ENCODE data around the gene GET4.

GET4 gene

GRCh38 chr7:890868-891267 lies 14.5 kb downstream of the GET4 start:
- TF ChIP-seq POLR2AphosphoS5 (IDR thresholded peaks at IDR 0.05; ENCODE audit: low read depth, low read length) (no peak), SPI1 (IDR thresholded peaks at IDR 0.05; ENCODE audit: low read depth, low read length) (no peak), POU2F2 (IDR thresholded peaks at IDR 0.05; ENCODE audit: low read depth, low read length) (no peak)
- DNase-seq (ENCODE audit: insufficient read length, low spot score) (no peak), FAIRE-seq (no peak)

DNA sequence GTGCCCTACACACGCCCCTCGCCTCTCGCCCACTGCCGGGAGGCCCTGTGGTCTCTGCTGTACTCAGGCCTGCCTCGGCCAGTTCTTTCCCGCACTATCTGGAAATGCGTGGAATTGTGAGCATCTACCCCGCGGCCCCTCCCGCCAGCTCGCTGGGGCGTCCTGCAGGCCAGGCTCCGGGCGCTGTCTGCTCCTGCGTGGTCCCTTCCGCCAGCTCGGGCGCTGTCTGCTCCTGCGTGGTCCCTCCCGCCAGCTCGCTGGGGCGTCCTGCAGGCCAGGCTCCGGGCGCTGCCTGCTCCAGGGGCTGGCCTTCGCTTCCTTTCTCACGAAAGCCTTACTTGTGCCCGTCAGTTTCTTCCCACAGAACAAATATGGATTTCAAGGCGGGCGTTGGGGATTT lies 14.9 kb downstream of the GET4 start:
- FAIRE-seq (no peak), DNase-seq (ENCODE audit: insufficient read length, low spot score) (no peak)
- TF ChIP-seq POU2F2 (IDR thresholded peaks at IDR 0.05; ENCODE audit: low read depth, low read length), result no peak
- no peak for TF ChIP-seq POLR2A (IDR thresholded peaks at IDR 0.05; ENCODE audit: low read depth, low read length)
- TF ChIP-seq TAF1 (IDR thresholded peaks at IDR 0.05; ENCODE audit: low read depth, low read length), result no peak
- TF ChIP-seq SPI1 (IDR thresholded peaks at IDR 0.05; ENCODE audit: low read depth, low read length), result no peak
- TF ChIP-seq PAX5 (IDR thresholded peaks at IDR 0.05; ENCODE audit: insufficient read depth, low read length, severe bottlenecking), result no peak
- TF ChIP-seq POLR2AphosphoS5 (IDR thresholded peaks at IDR 0.05; ENCODE audit: low read depth, low read length), result no peak

GRCh38 chr7:891805-892204 lies 15.5 kb downstream of the GET4 start:
- no peak for TF ChIP-seq POU2F2 (IDR thresholded peaks at IDR 0.05; ENCODE audit: low read depth, low read length)
- no peak for TF ChIP-seq POLR2A (IDR thresholded peaks at IDR 0.05; ENCODE audit: low read depth, low read length)
- TF ChIP-seq PAX5 (IDR thresholded peaks at IDR 0.05; ENCODE audit: insufficient read depth, low read length, severe bottlenecking), result no peak
- TF ChIP-seq TAF1 (IDR thresholded peaks at IDR 0.05; ENCODE audit: low read depth, low read length), result no peak
- TF ChIP-seq POLR2AphosphoS5 (IDR thresholded peaks at IDR 0.05; ENCODE audit: low read depth, low read length), result no peak
- TF ChIP-seq SPI1 (IDR thresholded peaks at IDR 0.05; ENCODE audit: low read depth, low read length), result no peak
- DNase-seq (ENCODE audit: insufficient read length, low spot score) (no peak), FAIRE-seq (no peak)

GRCh38 chr7:892648-893593 lies 16.6 kb downstream of the GET4 start:
- TF ChIP-seq SPI1 (IDR thresholded peaks at IDR 0.05; ENCODE audit: low read depth, low read length), result no peak
- no peak for TF ChIP-seq POLR2AphosphoS5 (IDR thresholded peaks at IDR 0.05; ENCODE audit: low read depth, low read length)
- no peak for TF ChIP-seq TAF1 (IDR thresholded peaks at IDR 0.05; ENCODE audit: low read depth, low read length)
- no peak for TF ChIP-seq POU2F2 (IDR thresholded peaks at IDR 0.05; ENCODE audit: low read depth, low read length)
- no peak for TF ChIP-seq POLR2A (IDR thresholded peaks at IDR 0.05; ENCODE audit: low read depth, low read length)
- no peak for TF ChIP-seq PAX5 (IDR thresholded peaks at IDR 0.05; ENCODE audit: insufficient read depth, low read length, severe bottlenecking)
- DNase-seq (ENCODE audit: insufficient read length, low spot score), result no peak
- no peak for FAIRE-seq

DNA sequence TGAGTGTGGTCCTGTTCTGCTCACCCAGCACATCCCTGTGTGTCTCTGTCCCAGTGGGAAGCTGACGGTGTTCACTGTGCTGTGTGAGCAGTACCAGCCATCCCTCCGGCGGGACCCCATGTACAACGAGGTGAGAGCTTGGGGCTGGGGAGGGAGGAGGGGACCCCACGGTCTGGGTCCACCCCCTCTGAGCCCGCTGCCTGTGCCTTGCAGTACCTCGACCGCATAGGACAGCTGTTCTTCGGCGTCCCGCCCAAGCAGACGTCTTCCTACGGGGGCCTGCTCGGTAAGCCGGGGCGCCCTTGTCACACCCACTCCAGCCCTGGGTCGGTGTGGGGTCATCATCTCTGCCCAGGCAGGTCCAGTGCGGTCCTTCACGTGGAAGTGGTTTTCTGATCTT lies 17.3 kb downstream of the GET4 start:
- DNase-seq (ENCODE audit: insufficient read length, low spot score) (no peak), FAIRE-seq (no peak)
- TF ChIP-seq PAX5 (IDR thresholded peaks at IDR 0.05; ENCODE audit: insufficient read depth, low read length, severe bottlenecking), result no peak
- TF ChIP-seq POLR2A (IDR thresholded peaks at IDR 0.05; ENCODE audit: low read depth, low read length), result no peak
- no peak for TF ChIP-seq POU2F2 (IDR thresholded peaks at IDR 0.05; ENCODE audit: low read depth, low read length)
- TF ChIP-seq SPI1 (IDR thresholded peaks at IDR 0.05; ENCODE audit: low read depth, low read length), result no peak
- TF ChIP-seq POLR2AphosphoS5 (IDR thresholded peaks at IDR 0.05; ENCODE audit: low read depth, low read length), result no peak
- no peak for TF ChIP-seq TAF1 (IDR thresholded peaks at IDR 0.05; ENCODE audit: low read depth, low read length)

GRCh38 chr7:894164-894867 lies 18.0 kb downstream of the GET4 start:
- no peak for FAIRE-seq
- DNase-seq (ENCODE audit: insufficient read length, low spot score), result no peak
- no peak for TF ChIP-seq POLR2AphosphoS5 (IDR thresholded peaks at IDR 0.05; ENCODE audit: low read depth, low read length)
- TF ChIP-seq POLR2A (IDR thresholded peaks at IDR 0.05; ENCODE audit: low read depth, low read length), result no peak
- TF ChIP-seq POU2F2 (IDR thresholded peaks at IDR 0.05; ENCODE audit: low read depth, low read length), result no peak
- TF ChIP-seq TAF1 (IDR thresholded peaks at IDR 0.05; ENCODE audit: low read depth, low read length), result no peak
- TF ChIP-seq SPI1 (IDR thresholded peaks at IDR 0.05; ENCODE audit: low read depth, low read length), result no peak
- no peak for TF ChIP-seq PAX5 (IDR thresholded peaks at IDR 0.05; ENCODE audit: insufficient read depth, low read length, severe bottlenecking)

GRCh38 chr7:894927-895450 lies 18.6 kb downstream of the GET4 start:
- no peak for DNase-seq (ENCODE audit: insufficient read length, low spot score)
- FAIRE-seq, result no peak
- TF ChIP-seq PAX5 (IDR thresholded peaks at IDR 0.05; ENCODE audit: insufficient read depth, low read length, severe bottlenecking) (no peak), POLR2A (IDR thresholded peaks at IDR 0.05; ENCODE audit: low read depth, low read length) (no peak), POU2F2 (IDR thresholded peaks at IDR 0.05; ENCODE audit: low read depth, low read length) (no peak), TAF1 (IDR thresholded peaks at IDR 0.05; ENCODE audit: low read depth, low read length) (no peak)

GRCh38 chr7:895451-896052 lies 19.2 kb downstream of the GET4 start:
- DNase-seq (ENCODE audit: insufficient read length, low spot score) (no peak), FAIRE-seq (no peak)
- no peak for TF ChIP-seq SPI1 (IDR thresholded peaks at IDR 0.05; ENCODE audit: low read depth, low read length)
- TF ChIP-seq POLR2AphosphoS5 (IDR thresholded peaks at IDR 0.05; ENCODE audit: low read depth, low read length), result no peak
- no peak for TF ChIP-seq POLR2A (IDR thresholded peaks at IDR 0.05; ENCODE audit: low read depth, low read length)
- TF ChIP-seq PAX5 (IDR thresholded peaks at IDR 0.05; ENCODE audit: insufficient read depth, low read length, severe bottlenecking), result no peak
- no peak for TF ChIP-seq TAF1 (IDR thresholded peaks at IDR 0.05; ENCODE audit: low read depth, low read length)
- TF ChIP-seq POU2F2 (IDR thresholded peaks at IDR 0.05; ENCODE audit: low read depth, low read length), result no peak
